ENCODE results near the gene ANTXR1.
"Not testable (repeated sequence)": the region's sequence is repeated elsewhere in the genome, so short reads cannot be mapped to it uniquely, and the experiment has no call there.

Gene ANTXR1

DNA sequence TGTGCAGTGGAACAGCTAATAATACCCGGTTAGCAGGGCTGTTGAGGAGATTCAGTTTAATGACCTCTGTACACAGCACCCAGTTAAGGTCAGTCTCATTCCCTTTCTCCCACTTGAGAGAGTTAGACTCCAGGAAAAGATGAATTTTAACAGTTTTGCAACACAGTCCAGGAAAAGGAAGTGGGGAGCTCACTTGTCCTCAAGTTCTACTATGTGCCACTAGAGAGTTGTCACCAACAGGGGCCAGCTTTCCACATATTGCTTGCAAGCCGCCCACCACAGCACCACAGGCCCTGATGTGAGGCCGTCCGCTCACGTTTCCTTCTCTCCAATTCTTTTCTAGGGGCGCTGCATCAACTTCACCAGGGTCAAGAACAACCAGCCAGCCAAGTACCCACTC lies 231.9 kb downstream of the ANTXR1 start:
- no peak for DNase-seq

DNA sequence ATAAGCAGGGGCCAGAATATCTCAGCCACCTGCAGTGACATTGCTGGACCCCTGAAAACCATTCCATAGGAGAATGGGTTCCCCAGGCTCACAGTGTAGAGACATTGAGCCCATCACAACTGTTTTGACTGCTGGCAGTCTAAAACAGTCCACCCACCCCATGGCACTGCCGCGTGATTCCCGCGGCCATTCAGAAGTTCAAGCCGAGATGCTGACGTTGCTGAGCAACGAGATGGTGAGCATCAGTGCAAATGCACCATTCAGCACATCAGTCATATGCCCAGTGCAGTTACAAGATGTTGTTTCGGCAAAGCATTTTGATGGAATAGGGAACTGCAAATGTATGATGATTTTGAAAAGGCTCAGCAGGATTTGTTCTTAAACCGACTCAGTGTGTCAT lies 234.6 kb downstream of the ANTXR1 start:
- DNase-seq: no peak

DNA sequence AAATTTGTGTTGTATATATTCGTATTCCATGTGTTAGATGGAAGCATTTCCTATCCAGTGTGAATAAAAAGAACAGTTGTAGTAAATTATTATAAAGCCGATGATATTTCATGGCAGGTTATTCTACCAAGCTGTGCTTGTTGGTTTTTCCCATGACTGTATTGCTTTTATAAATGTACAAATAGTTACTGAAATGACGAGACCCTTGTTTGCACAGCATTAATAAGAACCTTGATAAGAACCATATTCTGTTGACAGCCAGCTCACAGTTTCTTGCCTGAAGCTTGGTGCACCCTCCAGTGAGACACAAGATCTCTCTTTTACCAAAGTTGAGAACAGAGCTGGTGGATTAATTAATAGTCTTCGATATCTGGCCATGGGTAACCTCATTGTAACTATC lies 235.3 kb downstream of the ANTXR1 start:
- DNase-seq: no peak

DNA sequence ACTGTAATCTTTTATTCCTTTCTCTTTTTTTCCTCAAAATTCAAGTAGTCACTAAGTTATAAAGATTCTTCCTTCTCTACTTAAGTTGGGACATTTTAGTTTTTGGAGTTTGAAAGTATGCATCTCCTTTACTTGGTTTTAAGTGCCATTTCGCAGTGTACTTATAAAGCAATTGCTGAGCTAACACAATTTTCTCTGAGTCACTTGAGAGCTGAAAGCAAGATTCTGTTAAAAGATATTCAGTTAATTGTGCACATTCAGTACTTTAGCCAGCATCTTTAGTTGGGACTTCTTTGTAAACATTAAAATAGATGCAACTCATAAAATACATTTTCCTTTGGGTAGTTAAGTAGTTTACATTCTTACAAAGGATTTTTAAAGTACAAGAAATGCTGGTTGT lies 238.0 kb downstream of the ANTXR1 start:
- DNase-seq: no peak

DNA sequence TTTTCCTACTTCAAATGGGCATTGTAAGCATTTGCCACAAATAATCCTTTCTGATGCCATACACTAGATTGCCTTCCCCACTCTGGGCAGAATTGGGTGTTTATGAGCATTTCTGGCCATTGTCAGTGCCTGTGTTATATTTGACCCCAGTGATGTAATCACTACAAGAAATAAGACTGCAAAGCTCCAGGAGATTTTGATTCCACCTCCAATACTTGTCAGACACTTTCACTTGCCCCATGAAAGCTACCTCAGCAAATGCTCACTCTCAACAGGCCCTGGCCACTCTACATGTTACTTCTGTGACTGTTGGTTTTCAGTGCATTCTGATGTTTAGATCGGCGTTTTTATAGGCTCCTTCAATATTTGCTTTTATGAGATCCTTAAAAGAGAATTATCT lies 239.0 kb downstream of the ANTXR1 start:
- DNase-seq: no peak

DNA sequence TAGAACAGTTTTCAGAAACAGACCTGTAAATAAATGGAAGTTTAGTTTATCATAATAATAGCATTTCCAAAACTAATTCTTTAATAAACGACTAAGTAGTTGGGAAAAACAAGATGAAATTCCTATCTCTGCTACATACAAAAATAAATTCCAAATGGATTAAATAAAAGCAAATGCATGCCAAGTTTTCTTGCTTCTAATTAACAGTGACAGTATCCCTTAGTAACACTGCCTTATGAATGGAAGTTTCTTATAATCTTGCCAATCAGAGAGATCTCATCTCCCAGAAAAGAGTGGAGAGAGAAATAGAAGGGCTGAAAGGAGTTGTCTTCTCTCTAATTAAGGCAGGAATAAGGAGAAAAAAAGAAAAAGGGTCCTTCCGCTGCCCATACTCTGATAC lies 240.1 kb downstream of the ANTXR1 start:
- no peak for DNase-seq

DNA sequence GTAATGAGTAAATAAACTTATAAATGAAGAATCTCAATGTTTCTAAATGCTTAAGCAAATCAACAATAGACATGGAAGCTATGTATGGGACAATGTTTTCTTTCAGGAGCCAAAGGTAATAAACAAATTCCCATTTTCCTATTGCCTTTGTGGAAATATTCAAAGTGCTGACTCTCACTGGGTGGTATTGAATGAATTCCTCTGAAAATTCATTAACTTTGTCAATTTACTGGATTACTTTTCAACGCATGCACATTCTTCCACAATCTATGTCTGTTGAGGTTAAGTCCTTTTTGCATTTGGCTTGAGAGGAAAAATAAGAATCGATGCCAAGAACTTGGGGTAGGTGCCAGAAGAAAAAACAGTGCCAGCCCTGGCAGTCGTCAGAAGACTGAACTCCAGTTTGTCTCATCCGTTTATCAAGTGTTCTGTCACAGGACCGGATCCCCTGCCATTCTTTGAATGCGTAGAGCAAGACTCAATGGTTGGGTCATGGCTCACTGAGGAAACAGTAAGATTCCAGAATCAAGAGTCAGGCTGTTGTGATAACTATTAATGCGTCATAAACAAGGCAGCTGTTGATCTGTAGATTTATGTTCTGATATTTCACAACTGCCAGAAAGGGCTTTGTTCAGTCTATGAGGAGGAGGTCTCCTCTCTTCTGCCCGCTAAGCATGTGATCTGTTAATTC lies 240.8 kb downstream of the ANTXR1 start:
- DNase-seq: no peak

DNA sequence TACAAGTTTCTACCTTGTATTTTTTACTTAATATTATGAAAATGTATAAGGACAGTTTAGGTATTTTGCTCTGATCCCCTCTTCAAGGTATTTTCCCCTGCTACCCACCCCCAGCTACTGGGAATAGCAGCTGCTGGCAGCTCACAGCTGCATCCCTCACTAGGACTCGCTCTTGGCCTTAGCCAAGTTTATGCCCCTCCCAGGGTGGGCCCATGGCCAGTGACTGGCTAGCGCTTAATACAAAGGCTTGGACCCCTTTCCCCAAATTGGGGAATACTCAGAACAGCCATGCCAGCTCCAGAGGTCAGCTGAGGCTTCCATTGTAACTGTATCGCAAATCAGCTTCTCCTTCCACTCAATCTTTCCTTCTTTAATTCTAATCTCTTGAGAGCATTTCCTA lies 242.8 kb downstream of the ANTXR1 start:
- no peak for DNase-seq

DNA sequence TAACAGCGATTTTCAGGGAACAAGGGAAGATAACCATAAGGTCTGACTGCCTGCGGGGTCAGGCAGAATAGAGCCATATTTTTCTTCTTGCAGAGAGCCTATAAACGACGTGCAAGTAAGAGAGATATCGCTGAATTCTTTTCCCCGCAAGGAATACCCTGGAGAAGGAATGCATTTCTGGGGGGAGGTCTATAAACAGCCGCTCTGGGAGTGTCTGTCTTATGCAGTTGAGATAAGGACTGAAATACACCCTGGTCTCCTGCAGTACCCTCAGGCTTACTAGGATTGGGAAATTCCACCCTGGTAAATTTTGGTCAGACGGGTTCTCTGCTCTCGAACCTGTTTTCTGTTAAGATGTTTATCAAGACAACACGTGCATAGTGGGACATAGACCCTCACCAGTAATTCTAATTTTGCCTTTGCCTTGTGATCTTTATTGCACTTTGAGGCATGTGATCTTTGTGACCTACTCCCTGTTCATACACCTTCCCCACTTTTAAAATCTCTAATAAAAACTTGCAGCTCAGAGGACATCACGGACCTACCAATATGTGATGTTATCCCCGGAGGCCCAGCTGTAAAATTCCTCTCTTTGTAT lies 247.1 kb downstream of the ANTXR1 start:
- DNase-seq: not testable (repeated sequence)

DNA sequence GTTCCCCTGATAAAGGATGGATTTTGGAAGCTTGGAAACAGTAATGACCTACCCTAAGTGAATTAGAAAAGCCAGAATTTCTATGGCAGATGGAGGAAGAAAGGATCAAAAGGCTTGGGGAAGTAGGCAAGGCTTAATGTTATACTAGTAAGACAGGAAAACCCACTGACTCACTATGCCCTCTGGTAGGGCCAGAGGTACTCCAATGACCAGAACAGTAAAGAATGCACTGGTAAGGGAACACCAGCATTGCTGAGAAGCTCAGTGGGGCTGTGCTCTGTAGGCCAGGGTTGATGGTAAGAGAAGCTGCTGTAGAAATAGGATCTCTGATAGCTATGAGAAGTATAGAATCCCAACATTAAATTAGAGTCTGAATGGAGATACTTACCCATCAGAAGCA lies 247.7 kb downstream of the ANTXR1 start:
- DNase-seq: no peak

DNA sequence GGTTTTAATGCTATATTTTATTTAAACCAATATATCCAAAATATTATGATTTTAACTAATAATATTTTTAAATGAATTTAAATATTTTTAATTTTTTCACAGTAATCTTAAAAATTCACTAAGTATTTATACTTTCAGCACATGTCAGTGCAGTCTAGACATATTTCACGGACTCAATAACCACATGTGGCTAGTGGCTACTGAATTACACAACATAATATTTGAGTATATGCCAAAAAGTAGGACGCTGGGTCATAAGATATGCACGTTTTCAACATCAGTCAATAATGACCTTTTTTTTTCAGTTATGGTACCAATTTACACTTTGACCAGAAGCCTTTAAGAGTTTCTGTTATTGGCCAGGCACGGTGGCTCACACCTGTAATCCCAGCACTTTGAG lies 256.4 kb downstream of the ANTXR1 start:
- no peak for DNase-seq

DNA sequence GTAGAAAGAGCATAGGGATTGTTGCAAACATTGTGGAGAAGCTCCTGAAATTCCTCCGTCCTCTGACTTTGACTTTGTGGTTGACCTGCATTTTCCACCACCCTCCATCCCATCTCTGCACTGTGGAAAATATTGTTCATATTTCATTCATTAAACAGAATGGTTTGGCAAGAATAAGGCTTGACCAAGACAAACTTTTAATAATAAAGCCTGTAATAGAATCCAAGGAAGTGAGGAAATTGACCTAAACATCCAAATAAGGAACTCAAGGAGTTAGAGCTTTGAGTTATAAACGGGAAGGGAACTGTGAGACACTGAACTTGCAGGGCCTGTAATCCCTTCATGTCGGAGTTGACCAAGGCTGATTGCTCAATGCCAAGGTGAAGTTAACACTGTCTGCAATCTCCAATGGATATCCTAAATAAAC lies 258.9 kb downstream of the ANTXR1 start:
- DNase-seq: no peak

DNA sequence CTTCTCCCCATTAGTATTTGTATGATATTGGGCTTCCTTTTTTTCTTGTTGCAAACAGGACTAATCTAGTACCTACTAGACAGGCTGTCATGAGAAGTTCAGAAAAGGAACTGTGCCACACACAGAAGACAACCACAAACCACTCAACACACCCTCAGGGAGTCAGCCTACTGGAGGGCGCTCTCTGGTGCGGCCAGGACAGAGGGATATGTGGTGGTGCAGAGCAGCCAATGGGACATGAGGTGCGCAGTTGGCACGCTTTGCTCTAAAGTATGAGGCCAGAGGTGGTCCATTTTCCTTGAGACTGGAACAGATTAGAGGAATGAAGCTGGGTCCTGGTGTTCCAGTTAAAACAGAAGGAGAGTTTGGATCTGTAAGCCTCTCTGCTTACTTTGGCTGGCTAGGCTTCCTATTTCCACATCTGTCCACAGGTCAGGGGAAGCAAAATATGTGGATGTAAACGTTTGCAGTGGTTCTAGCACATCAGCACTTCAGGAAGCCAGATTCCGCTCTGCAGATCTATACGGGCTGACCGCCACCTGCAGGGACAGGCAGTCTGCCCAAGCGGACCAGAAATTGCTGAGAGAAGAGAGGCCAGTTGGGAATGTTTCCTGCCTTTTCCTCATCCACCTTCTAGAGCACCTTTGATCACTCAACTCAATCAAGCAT lies 260.0 kb downstream of the ANTXR1 start:
- no peak for DNase-seq

DNA sequence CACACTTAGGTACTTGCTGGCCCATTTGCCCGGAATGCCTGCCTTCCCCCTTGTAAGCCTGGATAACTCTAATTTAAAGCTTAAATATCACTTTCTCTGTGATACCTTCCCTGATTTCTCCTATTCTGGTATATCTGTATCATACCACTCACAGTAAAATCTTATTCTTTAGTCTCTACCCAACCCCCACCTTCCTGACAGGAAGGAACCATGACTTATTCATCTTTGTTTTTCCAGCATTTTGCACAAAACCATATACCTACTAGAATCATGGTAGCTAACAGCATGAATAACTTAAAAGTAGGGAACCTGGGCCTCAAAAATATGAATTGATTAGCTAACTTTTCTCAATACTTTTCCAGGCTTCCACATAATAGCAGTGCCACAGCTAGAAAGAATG lies 262.5 kb downstream of the ANTXR1 start:
- DNase-seq: no peak

DNA sequence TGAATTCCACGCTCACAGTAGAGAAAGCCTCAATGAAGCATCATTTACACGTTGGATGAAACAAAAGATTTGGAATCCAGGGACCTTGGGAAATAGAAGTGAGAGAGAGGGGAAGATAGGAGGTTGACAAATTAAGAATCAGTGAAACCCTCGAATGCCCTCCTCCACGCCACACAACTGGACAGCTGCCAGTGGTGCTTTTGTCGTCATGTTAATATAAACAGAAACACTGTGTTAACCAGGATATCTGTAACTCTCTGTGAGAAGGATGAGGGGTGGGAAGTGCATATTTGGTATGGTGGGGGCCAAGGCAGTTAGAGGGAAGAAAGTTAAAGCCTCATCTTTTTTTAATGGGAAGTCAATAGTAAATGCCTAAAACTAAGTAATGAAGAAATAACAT lies 265.4 kb downstream of the ANTXR1 start:
- DNase-seq: no peak

DNA sequence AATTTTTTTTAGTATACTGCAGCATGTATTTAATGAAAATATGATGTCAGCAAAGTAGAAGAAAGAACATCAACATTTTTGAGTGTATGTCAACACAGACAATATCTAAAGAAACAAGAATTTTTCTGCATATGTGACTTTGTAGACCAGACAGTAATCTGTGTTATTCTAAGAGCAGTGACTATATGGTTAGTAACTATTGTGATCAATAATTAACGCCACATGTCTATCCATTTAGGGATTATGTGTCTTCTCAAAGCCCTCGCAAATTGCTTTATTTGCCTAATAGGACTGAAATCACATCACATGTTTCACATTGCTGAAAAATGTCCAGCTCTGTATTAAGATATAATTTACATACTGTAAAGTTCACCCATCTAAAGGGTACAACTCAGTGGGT lies 266.2 kb downstream of the ANTXR1 start:
- no peak for DNase-seq

DNA sequence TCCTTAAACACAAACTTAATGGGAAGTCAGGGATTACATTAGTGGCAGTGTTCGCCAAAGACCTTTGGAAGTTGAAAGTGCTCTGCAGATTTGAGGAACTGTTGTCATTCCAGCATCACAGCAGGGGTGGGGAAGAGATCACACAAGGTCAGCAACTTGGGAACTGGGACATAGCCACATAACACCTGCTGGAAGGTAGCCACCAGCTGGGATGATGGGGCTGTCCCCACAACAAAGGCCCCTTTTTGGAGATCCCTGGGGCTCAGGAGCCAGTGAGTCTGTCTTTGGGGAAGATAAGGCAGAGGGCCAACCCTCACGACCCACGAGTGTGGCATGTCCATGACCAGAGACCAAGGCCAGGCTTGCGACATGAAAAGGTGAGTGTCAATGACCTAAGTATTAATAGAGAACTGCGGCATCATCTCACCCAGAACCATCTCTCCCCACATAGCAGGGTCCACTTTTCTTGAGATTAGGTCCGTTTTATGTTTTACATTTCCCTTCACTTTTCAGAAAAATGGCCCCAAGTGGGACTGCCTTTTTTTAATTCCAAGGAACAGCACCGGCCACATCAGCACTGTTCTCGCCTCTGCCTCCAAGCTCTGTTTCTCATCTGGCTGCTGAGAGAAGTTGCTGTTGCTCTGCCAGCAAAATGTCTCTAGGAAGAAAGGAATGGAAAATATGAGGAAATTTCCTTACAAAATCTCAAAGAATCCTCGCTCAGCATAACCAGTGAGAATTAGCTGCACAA lies 267.1 kb downstream of the ANTXR1 start:
- no peak for DNase-seq

DNA sequence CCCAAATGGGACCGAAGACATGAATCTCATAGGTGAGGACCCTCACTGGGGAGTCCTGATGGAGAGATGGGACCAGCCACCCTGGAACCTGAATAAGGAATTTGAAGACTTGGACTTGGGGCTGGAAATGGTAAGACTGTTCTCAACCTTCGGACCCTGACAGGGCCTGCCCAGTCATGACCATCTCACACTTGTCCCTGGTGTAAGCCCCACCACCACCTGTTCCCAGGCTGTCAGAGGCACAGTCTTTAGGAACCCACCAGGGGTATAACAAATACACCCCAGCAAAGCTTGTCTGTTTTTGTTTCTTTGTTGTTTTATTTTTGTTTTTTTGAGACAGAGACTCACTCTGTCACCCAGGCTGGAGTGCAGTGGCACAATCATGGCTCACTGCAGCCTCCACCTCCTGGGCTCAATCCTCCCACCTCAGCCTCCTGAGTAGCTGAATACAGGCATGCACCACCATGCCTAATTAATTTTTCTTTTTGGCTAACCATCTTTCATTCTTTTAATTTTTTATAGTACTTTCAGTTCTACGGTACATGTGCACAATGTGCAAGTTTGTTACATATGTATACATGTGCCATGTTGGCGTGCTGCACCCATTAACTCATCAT lies 267.9 kb downstream of the ANTXR1 start:
- no peak for DNase-seq

DNA sequence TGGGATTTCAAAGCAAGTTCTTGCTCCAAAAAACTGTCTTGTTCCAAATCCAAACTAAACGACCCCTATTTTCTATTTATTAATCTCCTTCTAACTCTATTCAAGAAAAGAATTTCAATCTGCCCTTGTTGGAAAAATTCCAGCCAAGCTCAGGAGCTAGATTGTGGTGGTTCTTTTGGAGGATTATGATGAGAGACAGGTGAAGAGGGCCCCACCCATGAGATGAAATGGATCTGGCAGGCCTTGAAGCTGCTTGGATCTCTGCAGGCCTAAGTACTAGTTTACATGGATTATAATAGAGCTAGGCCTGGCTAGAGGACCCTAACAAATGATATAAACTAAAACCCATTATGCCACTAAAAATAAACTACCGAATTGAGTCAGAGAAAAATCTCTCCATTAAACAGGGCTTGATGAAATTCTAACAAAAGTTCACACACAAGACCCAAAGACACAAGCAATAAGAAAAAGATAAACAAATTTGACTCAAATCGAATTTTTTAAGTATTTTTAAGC lies 272.5 kb downstream of the ANTXR1 start:
- no peak for DNase-seq

DNA sequence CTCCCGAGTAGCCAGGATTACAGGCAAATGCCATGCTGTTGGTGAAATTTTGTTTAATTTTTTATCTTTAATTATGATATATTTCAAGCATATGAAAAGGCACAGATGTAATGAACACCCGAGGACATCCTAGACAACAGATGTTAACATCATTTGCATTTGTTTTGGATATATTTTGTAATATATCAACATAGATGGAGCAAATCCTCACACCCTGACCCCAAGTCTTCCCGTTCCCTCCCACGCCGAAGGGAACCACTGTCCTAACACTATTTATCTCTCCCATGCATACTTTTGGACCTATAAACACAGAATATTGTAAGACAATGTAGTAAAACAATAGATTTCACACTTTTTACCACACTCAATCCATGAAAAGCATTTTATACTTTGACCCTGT lies 274.6 kb downstream of the ANTXR1 start:
- DNase-seq: no peak

DNA sequence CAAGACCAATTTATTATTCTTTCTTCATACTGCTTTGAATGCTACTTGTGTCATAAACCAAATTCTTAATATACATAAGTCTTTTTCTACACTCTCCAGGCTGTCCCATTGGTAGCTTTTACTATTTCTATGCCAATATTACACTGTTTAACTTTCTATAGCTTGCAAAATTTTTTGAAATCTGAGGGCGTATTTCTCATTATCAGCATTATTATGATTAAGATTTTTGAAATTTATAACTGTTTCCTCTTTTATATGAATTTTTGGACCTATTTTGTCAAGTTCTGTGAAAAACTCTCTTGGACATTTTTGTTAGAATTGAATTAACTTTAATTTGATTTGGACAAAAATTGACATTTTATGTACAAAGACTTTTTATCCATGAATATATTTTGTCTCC lies 275.4 kb downstream of the ANTXR1 start:
- DNase-seq: no peak

DNA sequence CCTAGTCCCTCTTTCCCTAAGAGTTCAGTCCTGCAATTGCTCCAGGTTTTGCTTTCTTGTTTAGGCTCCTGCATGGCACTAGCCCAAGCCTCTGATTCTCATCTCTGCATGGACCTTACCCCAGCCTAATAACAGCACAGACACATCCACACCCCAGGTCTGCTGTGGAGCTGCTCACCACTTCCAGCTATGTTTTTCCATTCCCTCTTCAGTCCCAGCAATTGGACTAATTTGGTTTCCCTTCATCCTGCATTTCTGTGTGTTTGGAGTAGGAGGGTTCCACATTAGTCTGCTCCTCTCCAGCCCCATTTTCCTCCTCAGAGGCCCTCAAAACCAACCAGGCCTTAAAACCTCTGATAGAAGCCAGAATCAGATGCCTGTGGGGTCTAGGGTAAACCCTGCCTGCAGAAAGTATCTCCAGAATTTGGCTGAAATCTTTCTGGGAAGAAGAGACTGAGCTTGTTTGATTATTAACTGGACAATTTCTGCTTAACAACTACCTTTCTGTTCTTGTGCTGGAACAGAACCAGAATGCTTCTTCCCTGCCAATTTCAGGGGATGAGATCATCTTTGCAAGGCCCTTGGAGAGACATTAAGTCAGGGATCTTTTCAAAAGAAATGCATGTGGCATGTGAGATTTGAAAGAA lies 278.1 kb downstream of the ANTXR1 start:
- DNase-seq: no peak

DNA sequence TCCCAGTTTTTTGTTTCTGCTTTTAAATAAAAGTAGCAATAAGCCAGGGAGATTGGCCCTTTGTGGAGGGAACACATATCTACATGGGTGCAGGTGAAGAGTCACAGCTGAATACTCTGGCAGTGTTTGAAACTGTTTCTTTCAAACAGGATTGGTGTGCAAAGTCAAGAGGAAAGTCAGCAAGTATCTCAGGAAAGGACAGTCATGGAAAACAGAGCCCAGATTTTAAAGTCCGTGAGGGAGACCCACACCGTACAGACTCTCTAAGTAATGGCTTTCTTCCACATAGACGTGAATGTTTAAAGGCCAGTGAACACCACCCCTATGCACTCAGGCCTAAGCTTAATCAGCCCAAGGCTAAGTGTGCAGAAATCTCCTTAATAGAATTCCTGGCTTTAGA lies 278.7 kb downstream of the ANTXR1 start:
- DNase-seq: no peak

Data from activated gamma-delta T cell (primary cell).